CD8-positive, alpha-beta memory T cell (primary cell): ENCODE results near the gene CAPZA2. TPM values are rescaled to one million over a fixed set of nuclear protein-coding genes. Genes with fewer than 3 reads are reported as not detected.

Source experiments
- CTCF ChIA-PET: fragments of 350-600 bp; sonication (Branson Sonifier 250); formaldehyde crosslinking; loops from one replicate; lab custom pipeline; 2021; ENCODE audit warnings: antibody characterized with exemption; lab: Charles Lee
- POLR2A ChIA-PET: fragments of 350-600 bp; sonication (Branson Sonifier 250); formaldehyde crosslinking; loops from one replicate; lab custom pipeline; 2021; ENCODE audit warnings: antibody characterized with exemption; lab: Charles Lee
- DNase-seq, 5 donors: peaks; one replicate each; pipeline versions ENCODE4 v3.0.0 to v3.0.0-alpha.2; 2020 to 2022; ENCODE audit warnings: mixed read lengths in 1 of 5
- H3K27ac ChIP-seq: one replicate; pipeline ENCODE4 v1.7.0; 2013; ENCODE audit warnings: low read depth, mild to moderate bottlenecking, low read length, moderate library complexity
- H3K27me3 ChIP-seq: 2 replicates; pipeline ENCODE4 v1.7.0; 2013; ENCODE audit warnings: low read length, mild to moderate bottlenecking; ENCODE audit not compliant: insufficient read depth, poor library complexity, severe bottlenecking
- H3K36me3 ChIP-seq: 2 replicates; pipeline ENCODE4 v1.7.0; 2013; ENCODE audit warnings: mild to moderate bottlenecking, low read length, moderate library complexity; ENCODE audit not compliant: insufficient read depth
- H3K4me1 ChIP-seq: 2 replicates; pipeline ENCODE4 v1.7.0; 2013; ENCODE audit warnings: mild to moderate bottlenecking, low read length, moderate library complexity; ENCODE audit not compliant: insufficient read depth
- H3K4me3 ChIP-seq: 2 replicates; pipeline ENCODE4 v1.7.0; 2013; ENCODE audit warnings: mild to moderate bottlenecking, low read length
- H3K9me3 ChIP-seq: 2 replicates; pipeline ENCODE4 v1.7.0; 2013; ENCODE audit warnings: mild to moderate bottlenecking, low read length
- H3K27ac Mint-ChIP-seq, 8 donors: one replicate each; pipeline ENCODE4 v1.8.0; 2020 to 2021; ENCODE audit warnings: mixed read lengths in 8 of 8, mild to moderate bottlenecking in 6 of 8, inconsistent platforms in 3 of 8, moderate library complexity in 3 of 8
- H3K27me3 Mint-ChIP-seq, 2 donors: one replicate each; pipeline ENCODE4 v1.8.0; 2020 to 2021; ENCODE audit warnings: mixed read lengths in 2 of 2, mild to moderate bottlenecking in 1 of 2, moderate library complexity in 1 of 2
- H3K36me3 Mint-ChIP-seq, 3 donors: one replicate each; pipeline ENCODE4 v1.8.0; 2020 to 2021; ENCODE audit warnings: mixed read lengths in 3 of 3, inconsistent platforms in 1 of 3, mild to moderate bottlenecking in 1 of 3
- H3K4me1 Mint-ChIP-seq, 3 donors: one replicate each; pipeline ENCODE4 v1.8.0; 2020 to 2021; ENCODE audit warnings: mixed read lengths in 3 of 3, inconsistent platforms in 1 of 3, mild to moderate bottlenecking in 1 of 3
- H3K4me3 Mint-ChIP-seq, 7 donors: one replicate each; pipeline ENCODE4 v1.8.0; 2020 to 2021; ENCODE audit warnings: mixed read lengths in 7 of 7, mild to moderate bottlenecking in 6 of 7, moderate library complexity in 4 of 7, inconsistent platforms in 2 of 7
- H3K9me3 Mint-ChIP-seq, 5 donors: one replicate each; pipeline ENCODE4 v1.8.0; 2020 to 2022; ENCODE audit warnings: mixed read lengths in 5 of 5, mild to moderate bottlenecking in 3 of 5, moderate library complexity in 2 of 5, inconsistent platforms in 1 of 5
- polyA plus RNA-seq: library from polyadenylated mRNA; unstranded; fragments of 300-500 nt; fragmentation: Illumina TruSeq; gene quantifications from one replicate; pipeline ENCODE4 v1.2.3, GENCODE V29; 2021
- total RNA-seq, 2 experiments: library from RNA; stranded (reverse); gene quantifications; one replicate each; pipeline ENCODE4 v1.2.3, GENCODE V29; 2021

Gene CAPZA2
- total and polyA plus RNA-seq, 3 experiments from 2014 or later = 170 to 206 (median 170) TPM

GRCh38 chr7:116829041-116829440 is 33.3 kb upstream of the CAPZA2 start:
- H3K4me1 Mint-ChIP-seq = no peaks in the 10 kb centered on the region
- Histone ChIP-seq H3K9me3 (no peaks in the 10 kb centered on the region), H3K27me3 (no peaks in the 10 kb centered on the region), H3K4me3 (no peak overlapping the region), H3K4me1 (no peaks in the 10 kb centered on the region), H3K36me3 (no peaks in the 10 kb centered on the region), H3K27ac (no peak overlapping the region)
- ChIA-PET POLR2A (no interaction called here), CTCF (no interaction called here)
- H3K27me3 Mint-ChIP-seq = peaks cover 0 to 45% of the 10 kb centered on the region in 2 donors
- no peak overlapping the region for H3K27ac Mint-ChIP-seq
- no peak overlapping the region for H3K4me3 Mint-ChIP-seq
- peaks cover 0 to 3% (median 0%) of the 10 kb centered on the region in 5 donors for H3K9me3 Mint-ChIP-seq
- no peak for DNase-seq
- H3K36me3 Mint-ChIP-seq = no peaks in the 10 kb centered on the region

- no peak overlapping the region for H3K27ac Mint-ChIP-seq
- H3K9me3 ChIP-seq = no peaks in the 10 kb centered on the region
- no peaks in the 10 kb centered on the region for H3K4me1 Mint-ChIP-seq
- H3K27me3 ChIP-seq = no peaks in the 10 kb centered on the region
- H3K36me3 Mint-ChIP-seq = no peaks in the 10 kb centered on the region
- H3K27me3 Mint-ChIP-seq = peaks cover 3 to 42% of the 10 kb centered on the region in 2 donors
- no peaks in the 10 kb centered on the region for H3K4me1 ChIP-seq
- H3K4me3 ChIP-seq = no peak overlapping the region
- H3K4me3 Mint-ChIP-seq = no peak overlapping the region
- peaks cover 0 to 3% (median 0%) of the 10 kb centered on the region in 5 donors for H3K9me3 Mint-ChIP-seq
- POLR2A ChIA-PET = no interaction called here
- no peak overlapping the region for H3K27ac ChIP-seq
- H3K36me3 ChIP-seq = no peaks in the 10 kb centered on the region
- CTCF ChIA-PET = no interaction called here
- DNase-seq = no peak
These were observed 32.9 kb upstream of the CAPZA2 start for GRCh38 chr7:116829493-116829892.

- ChIA-PET POLR2A (no interaction called here), CTCF (no interaction called here)
- Histone ChIP-seq H3K36me3 (no peaks in the 10 kb centered on the region), H3K4me1 (no peaks in the 10 kb centered on the region), H3K27ac (no peak overlapping the region), H3K27me3 (no peaks in the 10 kb centered on the region), H3K4me3 (no peak overlapping the region), H3K9me3 (no peaks in the 10 kb centered on the region)
- Mint-ChIP-seq H3K36me3 (no peaks in the 10 kb centered on the region), H3K27me3 (peaks cover 5 to 36% of the 10 kb centered on the region in 2 donors), H3K27ac (no peak overlapping the region), H3K4me3 (no peak overlapping the region), H3K9me3 (no peaks in the 10 kb centered on the region), H3K4me1 (no peaks in the 10 kb centered on the region)
- no peak for DNase-seq
These were observed 29.7 kb upstream of the CAPZA2 start for GRCh38 chr7:116832692-116833091.

- H3K4me3 ChIP-seq = no peak overlapping the region
- Mint-ChIP-seq H3K4me1 (no peaks in the 10 kb centered on the region), H3K4me3 (no peak overlapping the region), H3K36me3 (no peaks in the 10 kb centered on the region), H3K27me3 (peaks cover 5 to 33% of the 10 kb centered on the region in 2 donors), H3K9me3 (no peaks in the 10 kb centered on the region), H3K27ac (no peak overlapping the region)
- H3K36me3 ChIP-seq = no peaks in the 10 kb centered on the region
- H3K4me1 ChIP-seq = no peaks in the 10 kb centered on the region
- no peak overlapping the region for H3K27ac ChIP-seq
- no peaks in the 10 kb centered on the region for H3K9me3 ChIP-seq
- H3K27me3 ChIP-seq = no peaks in the 10 kb centered on the region
- ChIA-PET POLR2A (no interaction called here), CTCF (interaction anchor here (0.7 kb wide), 1 partner anchor 661 kb away, joined by 3 read pairs; no protein-coding TSS in a partner anchor)
- no peak for DNase-seq
These were observed 27.4 kb upstream of the CAPZA2 start for GRCh38 chr7:116834815-116835504.

- Histone ChIP-seq H3K27me3 (no peaks in the 10 kb centered on the region), H3K4me1 (no peaks in the 10 kb centered on the region), H3K4me3 (no peak overlapping the region), H3K27ac (no peak overlapping the region), H3K36me3 (no peaks in the 10 kb centered on the region), H3K9me3 (no peaks in the 10 kb centered on the region)
- ChIA-PET CTCF (no interaction called here), POLR2A (no interaction called here)
- peaks cover 10 to 30% of the 10 kb centered on the region in 2 donors for H3K27me3 Mint-ChIP-seq
- DNase-seq = no peak
- no peak overlapping the region for H3K4me3 Mint-ChIP-seq
- no peaks in the 10 kb centered on the region for H3K4me1 Mint-ChIP-seq
- no peaks in the 10 kb centered on the region for H3K9me3 Mint-ChIP-seq
- no peaks in the 10 kb centered on the region for H3K36me3 Mint-ChIP-seq
- no peak overlapping the region for H3K27ac Mint-ChIP-seq
These were observed 26.3 kb upstream of the CAPZA2 start for GRCh38 chr7:116836048-116836447.

- no peak overlapping the region for H3K27ac ChIP-seq
- H3K27ac Mint-ChIP-seq = no peak overlapping the region
- no peak overlapping the region for H3K4me3 Mint-ChIP-seq
- no peaks in the 10 kb centered on the region for H3K36me3 ChIP-seq
- CTCF ChIA-PET = no interaction called here
- no peak for DNase-seq
- no peak overlapping the region for H3K4me3 ChIP-seq
- H3K9me3 ChIP-seq = no peaks in the 10 kb centered on the region
- no peaks in the 10 kb centered on the region for H3K9me3 Mint-ChIP-seq
- peaks cover 13 to 38% of the 10 kb centered on the region in 2 donors for H3K27me3 Mint-ChIP-seq
- H3K4me1 Mint-ChIP-seq = no peaks in the 10 kb centered on the region
- POLR2A ChIA-PET = no interaction called here
- H3K4me1 ChIP-seq = no peaks in the 10 kb centered on the region
- H3K36me3 Mint-ChIP-seq = no peaks in the 10 kb centered on the region
- no peaks in the 10 kb centered on the region for H3K27me3 ChIP-seq
These were observed 25.5 kb upstream of the CAPZA2 start for GRCh38 chr7:116836911-116837310.

- POLR2A ChIA-PET = no interaction called here
- no peak for DNase-seq
- Mint-ChIP-seq H3K27ac (no peak overlapping the region), H3K4me1 (no peaks in the 10 kb centered on the region), H3K9me3 (no peaks in the 10 kb centered on the region), H3K36me3 (no peaks in the 10 kb centered on the region), H3K27me3 (peaks cover 15 to 44% of the 10 kb centered on the region in 2 donors), H3K4me3 (no peak overlapping the region)
- CTCF ChIA-PET = no interaction called here
- no peaks in the 10 kb centered on the region for H3K4me1 ChIP-seq
- no peak overlapping the region for H3K4me3 ChIP-seq
- H3K9me3 ChIP-seq = no peaks in the 10 kb centered on the region
- no peaks in the 10 kb centered on the region for H3K36me3 ChIP-seq
- H3K27ac ChIP-seq = no peak overlapping the region
- no peaks in the 10 kb centered on the region for H3K27me3 ChIP-seq
These were observed 24.8 kb upstream of the CAPZA2 start for GRCh38 chr7:116837586-116837985.

GRCh38 chr7:116840256-116840655 is 22.1 kb upstream of the CAPZA2 start:
- Mint-ChIP-seq H3K4me1 (peaks cover 5 to 6% (median 5%) of the 10 kb centered on the region in 3 donors), H3K4me3 (no peak overlapping the region), H3K27ac (no peak overlapping the region), H3K36me3 (peaks cover 0 to 2% (median 0%) of the 10 kb centered on the region in 3 donors), H3K27me3 (peaks cover 16 to 50% of the 10 kb centered on the region in 2 donors), H3K9me3 (no peaks in the 10 kb centered on the region)
- ChIA-PET POLR2A (no interaction called here), CTCF (no interaction called here)
- no peaks in the 10 kb centered on the region for H3K4me1 ChIP-seq
- DNase-seq = no peak
- H3K9me3 ChIP-seq = no peaks in the 10 kb centered on the region
- no peaks in the 10 kb centered on the region for H3K27me3 ChIP-seq
- no peak overlapping the region for H3K27ac ChIP-seq
- H3K36me3 ChIP-seq = no peaks in the 10 kb centered on the region
- no peak overlapping the region for H3K4me3 ChIP-seq
